Neutrophil (primary cell): ENCODE measurements around the gene LRRTM4.

Experiments used
- H3K27ac ChIP-seq: fragments of 200-600 bp; sonication (generic); 2 replicates; pipeline ENCODE4 v1.5.1; 2016; ENCODE audit warnings: mild to moderate bottlenecking, moderate library complexity
- H3K27me3 ChIP-seq: fragments of 200-600 bp; sonication (generic); 2 replicates; pipeline ENCODE4 v1.6.0; 2016; ENCODE audit warnings: mild to moderate bottlenecking
- H3K36me3 ChIP-seq: fragments of 200-600 bp; sonication (generic); 2 replicates; pipeline ENCODE4 v1.5.1; 2017
- H3K4me1 ChIP-seq, 2 experiments: fragments of 200-600 bp in 1 of 2; sonication (generic) in 1 of 2; 1 replicate in 1 of 2; 2 replicates in 1 of 2; pipeline versions ENCODE4 v1.5.1 to v1.6.1; 2013 to 2016; ENCODE audit warnings: low read depth in 1 of 2, low read length in 1 of 2, mild to moderate bottlenecking in 1 of 2, moderate library complexity in 1 of 2; ENCODE audit not compliant: control insufficient read depth in 1 of 2, insufficient read depth in 1 of 2
- H3K4me3 ChIP-seq, 2 experiments: fragments of 200-600 bp in 1 of 2; sonication (generic) in 1 of 2; 1 replicate in 1 of 2; 2 replicates in 1 of 2; pipeline ENCODE4 v1.5.1; 2013 to 2016; ENCODE audit warnings: low read depth in 1 of 2, low read length in 1 of 2, mild to moderate bottlenecking in 1 of 2, moderate library complexity in 1 of 2
- H3K9me3 ChIP-seq: fragments of 200-600 bp; sonication (generic); 2 replicates; pipeline ENCODE4 v1.5.1; 2016
- TF ChIP-seq, protein P1 (sequence below): fragments of 200-600 bp; sonication (generic); IDR thresholded peaks from 2 replicates; pipeline ENCODE4 v1.5.1; 2016; ENCODE audit warnings: antibody characterized with exemption

Gene LRRTM4

DNA sequence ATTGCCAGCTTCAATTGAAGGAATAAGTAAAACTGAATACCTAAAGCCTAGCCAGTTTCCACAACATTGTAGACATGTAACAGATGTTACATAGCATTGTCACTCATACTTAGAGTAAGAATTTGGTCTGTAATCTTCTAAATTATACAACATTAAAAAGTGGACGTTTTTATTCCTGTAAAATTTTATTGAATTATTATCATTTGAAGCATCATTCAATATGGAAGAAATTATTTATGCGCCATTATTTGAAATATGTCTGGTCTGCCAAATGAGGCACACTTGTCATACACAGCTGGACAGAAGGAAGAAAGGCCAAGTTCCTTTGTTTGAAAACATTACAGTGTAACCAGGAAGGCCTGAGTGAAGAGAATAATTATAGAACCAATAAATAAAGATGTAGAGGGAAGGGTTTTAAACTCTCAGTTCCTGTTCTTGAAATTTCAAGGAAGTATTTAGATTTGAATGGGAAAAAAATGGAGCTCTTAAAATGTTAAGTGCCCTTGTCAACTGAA is 575.5 kb downstream of the LRRTM4 start:
- Histone ChIP-seq H3K27ac (no peak overlapping the region), H3K36me3 (no peaks in the 10 kb centered on the region), H3K4me1 (no peaks in the 10 kb centered on the region), H3K27me3 (no peaks in the 10 kb centered on the region), H3K9me3 (no peaks in the 10 kb centered on the region), H3K4me3 (no peak overlapping the region)
- TF ChIP-seq, protein P1, sequence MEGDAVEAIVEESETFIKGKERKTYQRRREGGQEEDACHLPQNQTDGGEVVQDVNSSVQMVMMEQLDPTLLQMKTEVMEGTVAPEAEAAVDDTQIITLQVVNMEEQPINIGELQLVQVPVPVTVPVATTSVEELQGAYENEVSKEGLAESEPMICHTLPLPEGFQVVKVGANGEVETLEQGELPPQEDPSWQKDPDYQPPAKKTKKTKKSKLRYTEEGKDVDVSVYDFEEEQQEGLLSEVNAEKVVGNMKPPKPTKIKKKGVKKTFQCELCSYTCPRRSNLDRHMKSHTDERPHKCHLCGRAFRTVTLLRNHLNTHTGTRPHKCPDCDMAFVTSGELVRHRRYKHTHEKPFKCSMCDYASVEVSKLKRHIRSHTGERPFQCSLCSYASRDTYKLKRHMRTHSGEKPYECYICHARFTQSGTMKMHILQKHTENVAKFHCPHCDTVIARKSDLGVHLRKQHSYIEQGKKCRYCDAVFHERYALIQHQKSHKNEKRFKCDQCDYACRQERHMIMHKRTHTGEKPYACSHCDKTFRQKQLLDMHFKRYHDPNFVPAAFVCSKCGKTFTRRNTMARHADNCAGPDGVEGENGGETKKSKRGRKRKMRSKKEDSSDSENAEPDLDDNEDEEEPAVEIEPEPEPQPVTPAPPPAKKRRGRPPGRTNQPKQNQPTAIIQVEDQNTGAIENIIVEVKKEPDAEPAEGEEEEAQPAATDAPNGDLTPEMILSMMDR = no peak

DNA sequence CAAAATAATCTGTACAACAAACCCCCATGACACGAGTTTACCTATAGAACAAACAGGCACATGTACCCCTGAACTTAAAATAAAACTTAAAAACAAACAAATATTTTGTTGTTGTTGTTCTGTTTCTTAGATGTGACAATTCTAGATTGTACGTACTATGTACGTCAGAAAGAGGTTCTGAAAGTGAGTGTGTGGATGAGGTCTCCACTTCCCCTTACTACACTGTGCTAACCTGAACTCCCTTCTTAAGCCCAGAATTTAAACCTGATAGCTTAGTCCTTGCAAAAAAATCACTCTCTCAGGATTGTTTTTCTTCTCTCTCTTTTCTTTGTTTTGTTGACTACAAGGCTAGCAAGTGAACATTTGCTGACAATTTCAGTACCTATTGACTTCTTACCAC is 581.6 kb downstream of the LRRTM4 start:
- H3K27me3 ChIP-seq = no peaks in the 10 kb centered on the region
- TF ChIP-seq, protein P1 = no peak
- H3K36me3 ChIP-seq = no peaks in the 10 kb centered on the region
- no peak overlapping the region for H3K4me3 ChIP-seq
- no peaks in the 10 kb centered on the region for H3K9me3 ChIP-seq
- no peak overlapping the region for H3K27ac ChIP-seq
- no peaks in the 10 kb centered on the region for H3K4me1 ChIP-seq

DNA sequence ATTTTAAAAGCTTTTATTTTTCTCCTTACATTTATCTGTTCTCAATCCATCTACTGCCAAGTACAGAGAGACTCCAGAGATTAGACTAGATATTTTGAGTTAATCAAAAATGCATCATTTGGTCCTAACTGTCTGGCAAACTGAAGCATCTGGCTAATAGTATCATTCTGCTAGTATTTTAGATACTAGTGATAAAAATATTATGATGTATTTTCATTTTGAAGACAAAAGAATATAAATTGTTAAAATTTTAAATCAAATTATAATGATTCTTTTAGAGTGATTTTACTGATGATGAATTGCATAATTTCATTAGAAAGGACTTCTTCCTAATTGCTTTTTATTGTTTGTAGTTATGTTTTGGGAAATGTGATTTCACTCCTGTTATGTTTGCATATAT is 584.0 kb downstream of the LRRTM4 start:
- Histone ChIP-seq H3K9me3 (no peaks in the 10 kb centered on the region), H3K36me3 (no peaks in the 10 kb centered on the region), H3K27ac (no peak overlapping the region), H3K4me1 (no peaks in the 10 kb centered on the region), H3K27me3 (no peaks in the 10 kb centered on the region), H3K4me3 (no peak overlapping the region)
- TF ChIP-seq, protein P1 = no peak

DNA sequence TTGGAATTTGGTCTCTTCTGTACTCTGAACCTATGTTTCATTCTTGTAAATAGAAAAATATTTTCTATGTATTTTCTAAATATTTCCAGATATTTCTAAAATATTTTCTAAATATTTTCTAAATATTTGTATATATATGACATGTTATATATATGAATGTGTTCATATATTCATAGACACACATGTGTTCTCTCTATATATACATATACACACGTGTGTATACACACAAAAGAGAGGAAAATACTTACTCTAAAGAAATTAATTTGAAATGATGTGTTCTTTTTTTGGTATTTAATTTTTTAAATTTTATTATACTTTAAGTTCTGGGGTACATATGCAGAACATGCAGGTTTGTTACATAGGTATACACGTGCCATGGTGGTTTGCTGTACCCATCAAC is 589.6 kb downstream of the LRRTM4 start:
- Histone ChIP-seq H3K36me3 (no peaks in the 10 kb centered on the region), H3K4me1 (no peaks in the 10 kb centered on the region), H3K27me3 (no peaks in the 10 kb centered on the region), H3K27ac (no peak overlapping the region), H3K9me3 (no peaks in the 10 kb centered on the region), H3K4me3 (no peak overlapping the region)
- TF ChIP-seq, protein P1 = no peak

DNA sequence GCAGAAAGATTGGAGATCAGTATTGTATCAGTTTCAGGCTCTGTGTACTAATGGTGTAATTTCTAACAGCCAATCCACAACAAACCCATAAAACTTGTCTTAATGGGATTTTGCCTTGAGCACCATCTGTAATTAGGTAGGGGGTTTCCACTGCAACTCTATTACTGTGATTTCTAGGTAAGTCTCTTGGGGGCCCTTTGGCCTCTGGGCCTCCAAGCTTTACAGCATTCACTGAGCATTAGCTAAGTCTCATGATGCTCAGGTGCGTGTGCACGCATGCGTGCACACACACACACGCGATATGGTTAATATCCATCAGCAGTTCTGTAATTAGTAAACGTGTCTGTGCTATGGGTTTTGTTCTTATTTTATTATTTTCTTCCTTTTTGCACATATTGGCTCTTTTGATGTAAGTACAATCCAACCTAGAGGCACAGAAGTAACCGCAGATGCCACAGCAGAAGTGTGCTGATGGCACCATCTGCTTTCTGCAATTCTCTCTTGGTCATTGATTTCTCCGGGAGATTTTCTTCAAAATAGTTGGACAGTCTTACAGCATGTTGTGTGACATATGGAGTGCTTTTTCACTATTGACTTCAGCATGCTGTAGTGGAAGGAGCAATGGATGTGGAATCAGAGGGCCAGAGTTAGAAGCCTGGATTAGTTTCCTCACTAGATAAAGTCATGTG is 592.0 kb downstream of the LRRTM4 start:
- H3K4me3 ChIP-seq = no peak overlapping the region
- H3K27me3 ChIP-seq = no peaks in the 10 kb centered on the region
- TF ChIP-seq, protein P1 = no peak
- no peaks in the 10 kb centered on the region for H3K4me1 ChIP-seq
- no peaks in the 10 kb centered on the region for H3K36me3 ChIP-seq
- H3K27ac ChIP-seq = no peak overlapping the region
- H3K9me3 ChIP-seq = no peaks in the 10 kb centered on the region
